COLO829 (cell line): ENCODE results near the gene IP6K3.

Experiments used
- DNase-seq: peaks from one replicate; pipeline ENCODE4 v3.0.0; 2012; ENCODE audit warnings: low spot score

Gene IP6K3

DNA sequence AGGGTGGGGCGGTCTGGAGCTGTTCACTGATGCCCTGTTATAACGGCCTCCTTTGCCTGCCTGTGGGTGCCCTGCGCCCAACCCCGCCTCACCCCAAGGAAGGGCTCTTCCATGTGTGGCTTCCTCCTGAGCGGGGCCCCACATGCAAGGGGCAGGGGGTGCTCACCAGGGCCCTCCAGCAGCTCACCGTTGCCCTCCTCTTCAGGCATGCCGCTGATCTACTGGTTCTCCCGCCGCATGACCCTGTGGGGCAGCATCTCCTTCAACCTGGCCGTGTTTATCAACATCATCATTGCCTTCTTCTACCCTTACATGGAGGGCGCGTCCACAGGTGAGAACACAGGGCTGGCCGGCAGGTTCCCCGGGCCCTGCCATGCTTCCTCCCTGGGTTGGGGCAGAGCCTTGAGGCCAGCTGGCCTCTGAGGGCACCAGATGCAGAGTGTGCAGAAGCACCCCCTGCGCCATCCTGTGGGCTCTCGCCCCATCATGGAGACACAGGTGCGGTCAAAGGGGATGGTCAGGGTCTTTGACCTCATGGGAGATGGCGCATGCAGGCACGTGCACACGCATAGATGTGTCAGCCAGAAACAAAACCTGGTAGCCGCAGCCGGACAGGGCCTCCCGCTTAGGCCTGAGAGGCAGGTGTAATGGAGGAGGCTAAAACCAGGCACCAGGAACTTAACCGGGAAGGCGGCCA lies 58.1 kb downstream of the IP6K3 start:
- DNase-seq, result no peak

DNA sequence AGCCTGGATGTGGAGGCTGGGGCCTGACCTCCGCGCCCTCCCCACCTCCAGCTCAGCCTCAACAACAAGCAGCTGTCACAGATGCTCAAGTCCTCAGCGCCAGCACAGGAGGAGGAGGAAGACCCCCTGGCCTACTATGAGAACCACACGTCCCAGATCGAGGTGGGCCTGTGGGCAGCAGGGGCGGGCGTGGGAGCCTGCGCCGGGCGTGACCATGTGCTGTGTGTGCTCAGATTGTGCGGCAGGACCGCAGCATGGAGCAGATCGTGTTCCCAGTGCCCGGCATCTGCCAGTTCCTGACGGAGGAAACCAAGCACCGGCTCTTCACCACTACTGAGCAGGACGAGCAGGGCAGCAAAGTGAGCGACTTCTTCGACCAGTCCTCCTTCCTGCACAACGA lies 58.7 kb downstream of the IP6K3 start:
- DNase-seq, result no peak

DNA sequence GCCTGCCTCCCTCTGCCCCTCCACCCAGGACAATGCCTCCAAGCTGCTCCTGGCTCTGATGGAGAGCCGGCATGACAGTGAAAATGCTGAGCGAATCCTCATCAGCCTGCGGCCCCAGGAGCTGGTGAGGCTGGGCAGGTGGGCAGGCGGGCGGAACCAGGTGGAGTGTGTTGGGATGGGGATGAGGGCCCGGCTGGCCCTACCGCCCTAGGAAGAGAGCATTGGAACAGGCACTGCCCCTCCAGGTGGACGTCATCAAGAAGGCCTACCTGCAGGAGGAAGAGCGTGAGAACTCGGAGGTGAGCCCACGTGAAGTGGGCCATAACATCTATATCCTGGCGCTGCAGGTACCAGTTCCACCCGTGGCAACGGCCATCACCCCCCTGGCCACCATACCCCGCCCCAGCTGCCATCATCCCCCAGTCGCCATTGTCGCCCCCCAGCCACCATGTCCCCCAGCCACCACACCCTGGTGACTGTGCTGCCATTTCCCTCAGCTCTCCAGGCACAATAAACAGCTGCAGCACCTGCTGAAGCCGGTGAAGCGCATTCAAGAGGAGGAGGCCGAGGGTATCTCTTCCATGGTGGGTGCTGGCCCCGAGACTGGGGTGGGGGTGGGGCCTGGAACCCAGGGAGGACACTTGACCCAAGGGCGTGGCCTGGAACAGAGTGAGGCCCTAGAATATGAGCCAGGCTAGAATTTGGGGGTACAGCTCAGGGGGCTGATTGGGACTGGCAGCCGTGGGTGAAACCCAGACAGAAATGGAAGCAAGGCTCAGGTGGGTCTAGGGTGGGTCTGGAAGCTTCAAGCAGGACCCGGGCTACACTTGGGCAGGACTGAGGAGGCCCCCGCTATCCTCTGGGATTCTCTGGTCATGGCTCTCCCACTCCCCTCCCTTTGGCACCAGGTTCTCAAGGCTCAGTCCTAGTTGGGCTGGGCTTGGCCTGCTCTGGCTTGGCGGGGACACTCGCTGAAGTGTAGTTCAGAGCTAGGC lies 59.4 kb downstream of the IP6K3 start:
- no peak for DNase-seq

DNA sequence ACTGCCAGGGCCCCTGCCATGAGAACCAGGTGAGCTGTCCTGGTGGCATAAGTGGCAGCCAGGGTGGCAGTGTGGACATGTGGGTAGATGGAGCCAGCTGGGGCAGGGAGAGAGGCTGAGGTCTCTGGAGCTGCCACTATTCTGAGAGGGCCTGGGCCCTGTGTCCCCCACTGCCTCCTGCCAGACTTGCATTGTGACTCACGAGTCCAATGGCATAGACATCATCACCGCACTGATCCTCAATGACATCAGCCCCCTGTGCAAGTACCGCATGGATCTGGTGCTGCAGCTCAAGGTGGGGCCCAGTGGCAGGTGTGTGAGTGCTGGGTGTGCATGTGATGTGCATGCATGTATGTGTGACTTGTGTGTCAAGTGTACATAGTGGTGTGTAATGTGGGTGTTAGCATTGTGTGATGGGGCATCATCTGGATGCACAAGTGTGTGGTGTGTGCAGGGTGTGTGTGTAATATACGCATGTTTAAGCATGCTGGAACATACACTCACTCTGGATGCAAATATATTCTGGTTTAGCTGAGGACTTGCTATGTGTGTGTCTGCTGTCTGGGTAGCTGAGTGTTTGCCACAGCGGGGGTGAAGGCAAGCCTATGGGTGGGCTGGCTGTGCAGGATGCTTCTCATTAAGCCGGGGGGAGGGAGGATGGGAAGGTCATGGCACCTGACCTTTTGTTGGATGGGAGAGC lies 60.3 kb downstream of the IP6K3 start:
- no peak for DNase-seq

DNA sequence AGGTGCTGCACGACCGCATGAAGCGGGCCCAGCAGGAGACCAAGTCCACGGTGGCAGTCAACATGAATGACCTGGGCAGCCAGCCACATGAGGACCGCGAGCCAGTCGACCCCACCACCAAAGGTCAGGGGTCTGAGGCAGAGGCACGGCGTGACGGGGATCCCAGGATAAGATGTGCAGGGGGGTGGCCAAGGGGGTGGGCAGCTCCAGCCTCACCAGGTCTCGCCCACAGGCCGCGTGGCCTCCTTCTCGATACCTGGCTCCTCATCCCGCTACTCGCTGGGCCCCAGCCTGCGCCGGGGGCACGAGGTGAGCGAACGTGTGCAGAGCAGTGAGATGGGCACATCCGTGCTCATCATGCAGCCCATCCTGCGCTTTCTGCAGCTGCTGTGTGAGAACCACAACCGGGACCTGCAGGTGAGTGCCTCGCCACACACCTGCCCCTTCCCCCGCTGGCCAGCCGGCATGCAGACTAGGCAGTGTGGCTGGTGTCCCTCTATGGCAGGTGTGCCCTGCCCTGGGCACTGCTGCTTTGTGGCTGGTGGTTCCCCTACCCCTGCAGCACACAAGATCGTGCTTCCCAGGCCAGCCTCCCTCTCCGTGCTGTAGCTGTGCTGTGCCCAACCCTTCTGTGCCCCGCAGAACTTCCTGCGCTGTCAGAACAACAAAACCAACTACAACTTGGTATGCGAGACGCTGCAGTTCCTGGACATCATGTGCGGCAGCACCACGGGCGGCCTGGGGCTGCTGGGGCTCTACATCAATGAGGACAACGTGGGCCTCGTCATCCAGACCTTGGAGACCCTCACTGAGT lies 61.1 kb downstream of the IP6K3 start:
- no peak for DNase-seq

DNA sequence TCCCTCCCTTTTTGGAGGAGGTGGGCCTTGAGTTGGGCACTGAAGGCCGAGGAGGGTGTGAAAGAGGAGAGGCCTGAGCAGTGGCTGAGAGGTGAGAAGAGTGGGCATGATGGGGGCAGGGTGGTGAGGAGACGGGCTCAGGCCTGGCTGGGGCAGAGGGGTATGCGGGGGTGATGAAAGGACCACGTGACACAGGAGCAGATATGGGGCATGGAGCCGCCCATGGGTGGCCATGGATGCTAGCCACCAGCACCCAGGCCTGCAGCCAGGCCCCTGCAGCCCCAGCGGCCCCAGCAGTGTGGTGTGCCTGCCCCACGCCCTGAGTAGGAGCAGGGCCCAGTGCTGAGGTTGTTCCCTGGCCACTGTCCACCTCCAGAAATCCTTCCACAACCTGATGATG lies 61.7 kb downstream of the IP6K3 start:
- DNase-seq, result no peak

DNA sequence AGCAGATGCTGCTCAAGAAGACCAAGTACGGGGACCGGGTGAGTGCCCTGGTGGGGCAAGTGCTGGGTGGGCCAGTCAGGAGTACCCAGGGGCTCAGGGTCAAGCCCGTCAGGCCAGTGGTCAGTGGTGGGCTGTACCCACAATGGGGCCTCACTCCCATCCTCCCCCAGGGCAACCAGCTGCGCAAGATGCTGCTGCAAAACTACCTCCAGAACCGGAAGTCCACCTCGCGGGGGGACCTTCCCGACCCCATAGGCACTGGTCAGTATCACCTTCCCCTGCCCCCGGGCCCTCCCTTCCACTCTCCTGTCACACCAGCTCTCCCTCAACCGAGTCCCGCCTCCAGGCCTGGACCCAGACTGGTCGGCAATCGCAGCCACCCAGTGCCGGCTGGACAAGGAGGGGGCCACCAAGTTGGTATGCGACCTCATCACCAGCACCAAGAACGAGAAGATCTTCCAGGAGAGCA lies 62.2 kb downstream of the IP6K3 start:
- no peak for DNase-seq

DNA sequence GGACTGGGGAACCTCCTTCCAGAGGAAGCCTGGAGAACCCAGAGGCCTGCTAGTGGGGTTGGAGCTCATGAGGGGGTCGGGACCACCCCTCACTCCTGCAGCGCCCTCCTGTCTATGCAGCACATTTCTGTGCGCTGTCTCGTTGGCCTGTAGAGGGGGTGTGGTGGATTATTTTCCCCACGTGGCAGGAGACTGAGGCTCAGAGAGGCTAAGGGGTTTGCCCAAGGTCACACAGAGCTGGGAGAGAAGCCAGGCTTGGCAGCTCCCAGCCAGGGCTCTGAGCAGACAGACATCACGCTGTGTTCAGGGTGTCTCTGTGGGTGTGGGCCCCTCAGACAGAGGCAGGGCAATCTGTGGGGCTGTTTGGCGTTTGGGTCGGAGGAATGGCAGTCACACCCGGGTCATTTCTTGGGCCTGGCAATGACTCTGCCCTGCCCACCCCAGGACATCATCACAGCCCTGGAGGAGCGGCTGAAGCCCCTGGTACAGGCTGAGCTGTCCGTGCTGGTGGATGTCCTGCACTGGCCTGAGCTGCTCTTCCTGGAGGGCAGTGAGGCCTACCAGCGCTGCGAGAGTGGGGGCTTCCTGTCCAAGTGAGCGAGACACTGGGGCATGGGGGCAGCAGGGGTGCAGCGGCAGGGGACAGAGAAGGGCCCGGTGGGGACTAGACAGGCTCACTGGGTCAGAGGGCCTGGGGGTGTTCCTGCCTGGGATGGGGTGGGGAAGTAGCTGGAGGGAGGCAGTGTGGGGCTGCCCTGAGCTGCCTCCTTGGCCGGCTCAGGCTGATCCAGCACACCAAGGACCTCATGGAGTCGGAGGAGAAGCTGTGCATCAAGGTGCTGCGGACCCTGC lies 62.9 kb downstream of the IP6K3 start:
- no peak for DNase-seq

DNA sequence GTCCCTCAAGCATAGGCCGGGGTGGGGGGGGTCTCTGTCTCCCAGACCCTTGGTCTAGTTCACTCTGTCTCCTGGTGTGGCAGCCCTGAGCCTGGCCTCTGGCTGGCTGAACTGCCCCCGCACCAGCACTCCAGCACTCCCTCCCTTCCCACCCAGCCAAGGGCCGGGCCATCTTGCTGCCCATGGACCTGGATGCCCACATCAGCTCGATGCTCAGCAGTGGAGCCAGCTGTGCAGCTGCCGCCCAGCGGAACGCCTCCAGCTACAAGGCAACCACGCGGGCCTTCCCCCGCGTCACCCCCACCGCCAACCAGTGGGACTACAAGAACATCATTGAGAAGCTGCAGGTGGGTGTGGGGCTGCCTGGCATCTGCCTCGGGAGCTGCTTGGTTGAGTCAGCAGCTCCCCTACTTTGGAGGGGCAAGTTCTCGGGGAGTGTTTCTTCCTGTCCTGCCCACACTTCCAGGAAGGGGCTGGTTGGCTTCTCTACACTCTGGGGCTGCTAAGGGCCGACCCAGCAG lies 63.6 kb downstream of the IP6K3 start:
- peak; percentile 41 for DNase-seq

DNA sequence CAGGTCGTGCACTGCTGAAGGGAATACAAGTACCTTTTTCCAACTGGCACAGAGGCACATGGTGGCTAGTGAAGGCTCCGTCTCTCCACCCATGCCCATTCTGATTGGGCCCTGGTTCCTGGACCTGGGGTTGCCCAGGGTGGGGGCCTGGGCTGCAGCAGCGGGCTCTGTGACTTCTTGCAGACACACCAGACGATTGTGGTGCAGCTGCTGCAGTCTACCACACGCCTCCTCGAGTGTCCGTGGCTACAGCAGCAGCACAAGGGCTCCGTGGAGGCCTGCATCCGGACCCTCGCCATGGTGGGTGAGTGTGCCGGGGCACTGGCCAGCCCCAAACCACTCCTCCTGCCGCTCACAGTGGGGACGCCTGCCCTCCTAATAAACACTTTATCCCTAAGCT lies 64.4 kb downstream of the IP6K3 start:
- DNase-seq, result no peak

DNA sequence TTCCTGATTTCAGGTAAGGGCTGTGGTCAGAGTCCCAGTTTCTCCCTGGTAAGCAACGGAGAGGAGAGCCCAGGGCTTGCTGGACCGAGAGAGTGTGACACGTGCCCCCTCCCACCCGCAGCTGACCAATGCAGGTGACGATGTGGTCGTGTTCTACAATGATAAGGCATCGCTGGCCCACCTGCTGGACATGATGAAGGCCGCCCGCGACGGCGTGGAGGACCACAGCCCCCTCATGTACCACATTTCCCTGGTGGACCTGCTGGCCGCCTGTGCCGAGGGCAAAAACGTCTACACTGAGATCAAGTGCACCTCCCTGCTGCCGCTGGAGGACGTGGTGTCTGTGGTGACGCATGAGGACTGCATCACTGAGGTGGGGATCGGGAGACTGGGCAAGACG lies 66.9 kb downstream of the IP6K3 start:
- no peak for DNase-seq

DNA sequence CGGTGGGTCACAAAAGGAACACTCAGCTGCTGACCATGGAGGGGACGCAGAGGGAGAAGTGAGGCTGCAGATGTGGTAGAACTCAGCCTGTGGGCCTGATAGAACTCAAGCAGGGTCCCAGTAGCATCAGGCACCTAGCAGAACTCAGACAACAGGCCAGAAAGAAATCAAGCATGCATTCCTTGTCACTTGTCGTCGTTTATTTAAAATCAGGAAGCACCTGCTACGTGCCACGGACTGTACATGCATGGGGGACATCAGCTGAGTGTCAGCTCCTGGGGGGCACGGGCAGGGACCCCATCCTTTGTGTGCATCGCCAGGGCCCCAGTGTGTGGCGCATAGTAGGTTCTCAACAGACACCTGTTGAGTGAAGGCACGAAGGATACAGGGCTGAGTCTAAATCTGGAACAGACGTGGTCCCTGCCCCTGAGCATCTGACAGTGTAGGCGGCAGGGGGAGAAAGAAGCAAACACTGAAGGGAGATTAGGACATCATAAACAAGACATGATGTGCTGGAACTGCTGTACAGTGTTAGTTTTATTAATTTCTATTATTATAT lies 67.7 kb downstream of the IP6K3 start:
- no peak for DNase-seq

DNA sequence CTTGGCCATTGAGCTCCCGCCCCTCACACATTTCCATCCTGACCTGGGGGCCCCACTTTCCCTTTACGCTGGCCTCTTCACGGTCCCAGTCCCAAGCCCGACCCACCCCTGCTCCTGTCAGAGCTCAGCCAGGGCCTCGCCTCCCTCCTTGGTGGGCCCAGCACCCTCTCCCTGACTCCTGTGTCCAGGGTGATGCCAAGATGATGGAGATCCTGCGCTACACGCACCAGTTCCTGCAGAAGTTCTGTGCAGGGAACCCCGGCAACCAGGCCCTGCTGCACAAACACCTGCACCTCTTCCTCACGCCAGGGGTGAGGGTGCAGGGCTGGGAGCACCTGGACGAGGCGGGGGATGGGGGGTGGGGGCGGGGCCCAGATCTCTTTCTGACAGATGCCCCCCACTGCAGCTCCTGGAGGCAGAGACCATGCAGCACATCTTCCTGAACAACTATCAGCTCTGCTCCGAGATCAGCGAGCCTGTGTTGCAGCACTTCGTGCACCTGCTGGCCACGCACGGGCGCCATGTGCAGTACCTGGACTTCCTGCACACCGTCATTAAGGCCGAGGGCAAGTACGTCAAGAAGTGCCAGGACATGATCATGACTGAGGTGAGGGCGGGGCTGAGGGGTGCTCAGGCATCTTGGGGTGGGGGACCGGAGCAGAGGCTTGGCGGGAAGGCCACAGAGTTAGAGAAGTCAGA lies 68.3 kb downstream of the IP6K3 start:
- DNase-seq, result no peak

DNA sequence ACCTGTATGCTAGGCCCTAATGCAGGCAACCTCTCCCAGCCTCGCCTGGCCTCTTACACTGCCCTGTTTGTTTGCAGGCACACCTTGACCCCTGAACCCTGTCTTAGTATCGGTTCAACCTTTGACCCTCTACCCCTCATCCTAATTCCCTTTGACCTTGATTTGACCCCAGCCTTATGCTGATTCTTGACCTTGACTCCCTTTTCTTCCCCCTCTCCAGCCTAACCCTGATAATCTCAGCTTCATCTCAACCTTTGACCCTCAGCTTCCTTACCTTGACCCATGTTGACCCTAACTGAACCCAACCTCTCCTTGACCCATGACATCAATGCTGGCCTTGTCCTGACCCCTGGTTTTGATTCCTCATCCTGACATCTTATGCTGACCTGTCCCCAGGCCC lies 69.0 kb downstream of the IP6K3 start:
- DNase-seq, result no peak

DNA sequence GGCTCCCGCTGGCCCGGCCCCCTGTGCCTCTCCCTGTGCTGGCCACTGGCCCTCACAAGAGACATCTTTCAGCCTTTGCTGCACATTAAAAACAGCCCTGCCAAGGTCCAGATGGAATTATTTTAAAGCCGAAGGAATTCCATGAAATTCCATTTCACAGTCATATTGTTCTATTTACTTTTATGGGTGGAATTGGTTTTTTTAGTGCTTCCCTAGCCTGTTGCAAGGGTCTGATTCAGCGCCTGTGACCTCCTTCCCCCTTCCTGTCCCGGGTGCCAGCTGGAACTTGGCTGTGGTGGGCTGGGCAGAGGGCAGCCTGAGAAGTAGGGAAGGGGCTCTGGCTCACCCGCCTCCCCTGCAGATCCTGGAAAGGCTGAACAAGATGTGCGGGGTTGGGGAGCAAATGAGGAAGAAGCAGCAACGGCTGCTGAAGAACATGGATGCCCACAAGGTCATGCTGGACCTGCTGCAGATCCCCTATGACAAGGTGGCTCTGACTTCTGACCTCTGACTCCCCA lies 69.5 kb downstream of the IP6K3 start:
- no peak for DNase-seq

DNA sequence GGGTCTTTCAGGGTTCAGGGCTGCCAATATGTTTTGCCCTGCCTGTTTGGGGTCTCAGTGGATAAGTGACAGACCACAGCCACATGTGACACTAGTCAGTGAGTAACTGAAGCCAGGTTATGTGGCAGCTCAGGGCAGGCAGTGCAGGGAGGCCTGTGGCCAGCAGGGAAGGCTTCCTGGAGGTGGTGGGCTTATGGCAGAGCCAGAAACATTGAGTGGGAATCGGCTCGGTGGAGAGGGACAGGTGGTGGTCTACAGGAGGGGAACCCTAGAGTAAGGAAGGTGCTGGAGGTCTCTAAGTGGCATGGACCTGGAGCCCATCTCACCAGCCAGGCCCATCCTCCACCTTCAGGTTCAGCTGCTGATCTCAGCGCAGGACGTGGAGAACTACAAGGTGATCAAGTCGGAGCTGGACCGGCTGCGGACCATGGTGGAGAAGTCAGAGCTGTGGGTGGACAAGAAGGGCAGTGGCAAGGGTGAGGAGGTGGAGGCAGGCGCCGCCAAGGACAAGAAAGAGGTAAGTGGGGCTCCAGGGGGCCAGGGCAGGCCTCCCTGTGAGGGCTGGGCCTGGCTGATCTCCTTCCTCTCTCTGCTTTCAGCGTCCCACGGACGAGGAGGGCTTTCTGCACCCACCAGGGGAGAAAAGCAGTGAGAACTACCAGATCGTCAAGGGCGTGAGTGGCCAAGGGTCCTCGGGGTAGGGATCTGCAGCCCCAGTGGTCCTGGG lies 70.1 kb downstream of the IP6K3 start:
- no peak for DNase-seq

DNA sequence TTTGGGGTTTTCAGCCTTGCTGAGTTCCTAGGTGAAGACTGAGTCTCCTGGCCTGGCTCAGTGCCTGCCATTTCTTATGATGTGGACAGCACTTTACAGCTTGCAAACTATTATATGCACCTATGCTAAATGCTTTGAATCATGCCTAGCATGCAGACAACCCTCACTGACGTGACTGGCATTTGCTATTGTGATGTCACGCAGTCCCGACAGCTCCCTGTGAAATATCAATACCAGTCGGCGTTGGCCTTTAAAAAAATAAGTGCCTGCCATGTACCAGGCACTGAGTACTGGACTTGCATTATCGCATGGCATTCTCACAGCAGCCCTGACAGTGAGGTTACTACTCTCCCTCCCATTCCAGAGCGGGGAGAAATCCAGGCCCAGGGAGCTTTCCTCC lies 70.7 kb downstream of the IP6K3 start:
- no peak for DNase-seq

DNA sequence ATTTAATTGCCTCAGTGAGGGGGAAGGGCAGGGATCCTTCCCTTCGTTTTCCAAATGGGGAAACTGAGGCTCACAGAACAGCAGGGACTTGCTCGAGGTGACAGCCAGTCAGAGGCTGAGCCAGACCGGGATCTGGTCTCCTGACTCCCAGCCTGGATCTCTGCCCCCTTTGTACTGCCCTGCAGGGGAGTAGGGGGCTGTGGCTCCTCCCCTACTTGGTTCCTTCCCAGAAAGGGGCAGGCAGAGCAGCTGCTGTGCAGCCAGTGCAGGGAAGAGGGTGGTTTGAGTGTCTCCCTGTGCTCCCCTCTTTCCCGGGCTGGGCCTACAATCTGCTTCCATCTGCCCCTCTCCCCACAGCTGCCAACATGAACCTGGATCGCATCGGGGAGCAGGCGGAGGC lies 72.9 kb downstream of the IP6K3 start:
- no peak for DNase-seq

DNA sequence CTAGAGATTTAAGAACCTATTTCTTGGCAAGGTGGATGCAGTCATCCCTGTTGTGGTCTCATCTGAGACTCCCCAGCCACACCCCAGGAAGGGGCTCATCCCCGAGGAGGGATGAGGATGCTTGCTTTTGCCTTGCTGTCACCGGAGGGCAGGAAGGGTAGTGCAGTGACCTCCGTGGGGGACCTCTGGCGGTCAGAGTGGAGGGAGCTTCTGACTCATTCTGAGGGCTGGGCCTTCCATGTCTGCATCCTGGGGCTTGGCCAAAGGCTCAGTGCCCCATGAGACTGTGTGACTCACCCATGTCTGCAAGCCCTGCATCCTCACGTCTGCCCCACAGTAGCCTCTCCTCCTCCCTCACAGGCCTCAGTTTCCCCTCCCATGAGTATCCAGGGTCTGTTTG lies 73.9 kb downstream of the IP6K3 start:
- peak; percentile 94 for DNase-seq
